ENCODE results near the gene PPDPF.

PPDPF gene

DNA sequence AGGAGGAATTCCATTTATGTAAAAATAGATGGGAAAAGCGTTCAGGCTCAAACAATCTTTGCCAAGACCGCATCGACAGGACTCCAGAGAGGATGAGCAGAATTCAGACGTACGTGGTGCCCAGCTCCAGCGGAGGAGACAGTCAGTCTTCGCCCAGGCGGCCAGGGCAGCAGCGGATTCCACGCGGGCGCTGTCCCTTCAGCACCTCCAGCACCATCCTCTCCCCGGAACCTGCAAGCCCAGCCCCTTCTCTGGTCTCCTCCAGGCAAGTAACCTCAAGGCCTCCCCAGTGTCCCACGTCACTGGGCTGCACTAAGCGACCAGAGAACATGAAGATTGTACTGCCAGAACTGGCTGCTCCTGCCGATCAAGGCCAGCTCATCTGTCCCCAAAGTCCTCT is 45.4 kb upstream of the PPDPF start:
- Histone ChIP-seq H3K4me1 (ENCODE audit: control insufficient read depth, low read length) (no peaks in the 10 kb centered on the region), H3K4me3 (ENCODE audit: low read length) (no peak overlapping the region), H3K9me2 (replicated peaks; ENCODE audit: control insufficient read depth, low read length) (no peaks in the 10 kb centered on the region), H3K27ac (ENCODE audit: low read depth, low read length) (no peak overlapping the region), H4K20me1 (ENCODE audit: control insufficient read depth, insufficient read depth, low read depth, low read length) (no peaks in the 10 kb centered on the region), H3F3A (ENCODE audit: control insufficient read depth, insufficient read depth) (no peaks in the 10 kb centered on the region), H3K27me3 (ENCODE audit: control insufficient read depth, low read length) (peaks cover 21% of the 10 kb centered on the region), H3K4me2 (ENCODE audit: low read length) (no peak overlapping the region), H3K36me3 (ENCODE audit: control insufficient read depth, low read length) (no peaks in the 10 kb centered on the region), H3K79me2 (ENCODE audit: control insufficient read depth, low read length) (no peaks in the 10 kb centered on the region), H3K9me3 (ENCODE audit: control insufficient read depth, insufficient read depth, low read length) (no peaks in the 10 kb centered on the region)
- no peak for TF ChIP-seq CTCF (IDR thresholded peaks at IDR 0.05; ENCODE audit: low read depth, low read length, poor library complexity, severe bottlenecking)
- TF ChIP-seq EZH2phosphoT487 (IDR thresholded peaks at IDR 0.05; ENCODE audit: borderline replicate concordance, low read length), result no peak

- TF ChIP-seq EZH2phosphoT487 (IDR thresholded peaks at IDR 0.05; ENCODE audit: borderline replicate concordance, low read length) (no peak), CTCF (IDR thresholded peaks at IDR 0.05; ENCODE audit: low read depth, low read length, poor library complexity, severe bottlenecking) (no peak)
- H4K20me1 ChIP-seq (ENCODE audit: control insufficient read depth, insufficient read depth, low read depth, low read length), result no peaks in the 10 kb centered on the region
- no peak overlapping the region for H3K27ac ChIP-seq (ENCODE audit: low read depth, low read length)
- peaks cover 21% of the 10 kb centered on the region for H3K27me3 ChIP-seq (ENCODE audit: control insufficient read depth, low read length)
- H3K4me3 ChIP-seq (ENCODE audit: low read length), result no peak overlapping the region
- no peak overlapping the region for H3K4me2 ChIP-seq (ENCODE audit: low read length)
- H3K4me1 ChIP-seq (ENCODE audit: control insufficient read depth, low read length), result no peaks in the 10 kb centered on the region
- H3K9me3 ChIP-seq (ENCODE audit: control insufficient read depth, insufficient read depth, low read length), result no peaks in the 10 kb centered on the region
- H3K9me2 ChIP-seq (replicated peaks; ENCODE audit: control insufficient read depth, low read length), result no peaks in the 10 kb centered on the region
- no peaks in the 10 kb centered on the region for H3K36me3 ChIP-seq (ENCODE audit: control insufficient read depth, low read length)
- H3K79me2 ChIP-seq (ENCODE audit: control insufficient read depth, low read length), result no peaks in the 10 kb centered on the region
- H3F3A ChIP-seq (ENCODE audit: control insufficient read depth, insufficient read depth), result no peaks in the 10 kb centered on the region
These were observed 43.4 kb upstream of the PPDPF start for GRCh38 chr20:63477061-63477616.

DNA sequence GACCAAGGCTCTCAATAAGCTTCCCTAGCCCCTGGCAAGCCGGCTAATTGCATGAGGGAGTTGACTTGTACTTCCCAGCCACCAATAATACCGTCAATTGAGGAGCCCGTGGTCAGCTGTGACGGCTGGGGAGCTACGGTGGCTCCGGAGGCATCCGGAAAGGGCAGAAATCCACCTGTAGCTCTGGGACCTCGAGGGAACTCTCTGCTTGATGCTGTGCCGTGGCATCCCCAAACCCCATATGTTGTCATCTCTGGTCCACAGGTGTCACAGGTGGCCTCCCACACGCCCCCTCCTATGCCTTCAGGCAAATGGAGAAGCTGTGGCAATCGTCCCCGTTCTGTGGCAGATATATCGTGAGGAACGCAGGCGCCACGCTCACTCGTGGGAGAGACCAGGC is 42.6 kb upstream of the PPDPF start:
- Histone ChIP-seq H3K9me3 (ENCODE audit: control insufficient read depth, insufficient read depth, low read length) (no peaks in the 10 kb centered on the region), H3F3A (ENCODE audit: control insufficient read depth, insufficient read depth) (no peaks in the 10 kb centered on the region), H3K4me1 (ENCODE audit: control insufficient read depth, low read length) (no peaks in the 10 kb centered on the region), H3K4me2 (ENCODE audit: low read length) (no peak overlapping the region), H3K36me3 (ENCODE audit: control insufficient read depth, low read length) (no peaks in the 10 kb centered on the region), H4K20me1 (ENCODE audit: control insufficient read depth, insufficient read depth, low read depth, low read length) (no peaks in the 10 kb centered on the region), H3K27me3 (ENCODE audit: control insufficient read depth, low read length) (peaks cover 21% of the 10 kb centered on the region), H3K27ac (ENCODE audit: low read depth, low read length) (no peak overlapping the region), H3K4me3 (ENCODE audit: low read length) (no peak overlapping the region), H3K9me2 (replicated peaks; ENCODE audit: control insufficient read depth, low read length) (no peaks in the 10 kb centered on the region), H3K79me2 (ENCODE audit: control insufficient read depth, low read length) (no peaks in the 10 kb centered on the region)
- TF ChIP-seq EZH2phosphoT487 (IDR thresholded peaks at IDR 0.05; ENCODE audit: borderline replicate concordance, low read length), result no peak
- TF ChIP-seq CTCF (IDR thresholded peaks at IDR 0.05; ENCODE audit: low read depth, low read length, poor library complexity, severe bottlenecking), result no peak

All from DOHH2 (cell line).